ENCODE results near the gene MPO. TPM values are rescaled to one million over a fixed set of nuclear protein-coding genes. Genes with fewer than 3 reads are reported as not detected.

Gene MPO
- polyA plus RNA-seq, 3 donors, result 2.7 to 6.9 (median 6.6) TPM

GRCh38 chr17:58307468-58308172 lies 26.9 kb upstream of the MPO start:
- DNase-seq, result no peak

GRCh38 chr17:58306131-58306951 lies 25.6 kb upstream of the MPO start:
- no peak for DNase-seq

GRCh38 chr17:58305626-58306025 lies 24.9 kb upstream of the MPO start:
- no peak for DNase-seq

DNA sequence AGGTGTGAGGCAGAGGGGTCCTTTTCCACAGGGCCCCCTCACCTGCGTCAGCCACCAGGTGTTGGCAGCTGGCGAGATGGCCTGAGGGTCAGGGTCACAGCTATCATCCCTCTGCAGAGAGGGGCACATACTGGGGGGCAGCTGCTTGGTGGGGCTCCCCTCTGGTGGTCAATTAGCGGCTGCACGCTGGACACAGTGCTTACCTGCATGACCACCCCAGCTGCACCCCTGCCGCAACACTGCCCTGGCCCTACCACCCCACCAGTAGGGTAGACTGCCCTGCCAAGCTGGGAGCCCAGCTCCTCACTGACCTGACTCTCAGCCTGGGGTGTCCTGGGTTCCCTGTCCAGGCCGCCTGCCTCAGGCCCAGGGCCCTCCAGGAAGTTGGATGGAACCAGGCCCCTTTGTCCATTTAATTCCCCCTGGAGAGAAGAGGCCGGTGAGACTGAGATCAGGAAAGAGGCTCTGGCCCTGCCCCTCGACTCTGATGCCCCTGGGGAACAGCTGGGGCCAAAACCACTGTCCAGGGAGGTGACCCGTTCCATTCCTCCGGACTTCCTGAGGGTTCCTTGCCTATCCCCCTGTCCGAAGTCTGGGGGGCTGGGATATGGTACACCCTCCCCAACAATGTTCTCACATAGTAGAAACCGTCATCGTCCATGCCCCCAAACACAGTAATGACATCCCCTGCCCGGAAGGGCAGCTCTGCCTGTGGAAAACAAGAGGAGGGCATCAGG lies 24.2 kb upstream of the MPO start:
- DNase-seq, result no peak

- no peak for DNase-seq
Measured at GRCh38 chr17:58303971-58304749, 23.4 kb upstream of the MPO start.

DNA sequence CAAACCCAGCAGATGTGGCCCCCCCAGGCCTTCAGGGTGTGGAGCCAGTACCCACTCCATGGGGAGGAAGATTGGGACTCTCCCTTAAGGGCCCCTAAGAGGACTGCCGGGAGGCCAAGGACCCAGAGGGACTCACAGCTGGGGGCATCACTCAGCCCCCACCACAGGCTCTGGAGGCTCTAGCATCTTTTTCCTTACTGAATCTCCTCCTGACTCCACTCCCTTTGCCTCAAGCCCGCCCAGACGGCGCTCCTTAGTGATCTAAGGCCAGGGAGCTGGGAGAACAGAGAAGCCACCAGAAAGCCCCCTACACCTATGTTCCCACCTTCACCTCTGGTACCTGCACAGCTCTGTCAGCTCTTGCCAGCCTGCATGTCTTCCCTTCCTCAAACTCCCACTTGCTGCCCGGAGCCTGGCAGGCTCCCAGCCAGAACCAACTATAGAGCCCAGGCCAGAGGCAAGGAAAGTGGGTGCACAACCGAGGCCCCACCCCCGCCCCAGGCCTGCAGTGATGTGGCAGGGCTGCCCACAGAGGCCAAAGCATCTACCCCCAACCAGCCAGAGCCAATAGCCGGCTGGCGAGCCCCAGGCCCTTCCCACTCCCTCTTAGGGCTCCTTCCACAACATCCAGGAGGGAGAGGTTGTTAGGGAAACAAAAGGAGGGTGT lies 22.3 kb upstream of the MPO start:
- DNase-seq, result no peak

- no peak for DNase-seq
Measured at GRCh38 chr17:58302171-58302918, 21.6 kb upstream of the MPO start.

GRCh38 chr17:58301504-58302150 lies 20.9 kb upstream of the MPO start:
- DNase-seq, result no peak

GRCh38 chr17:58300336-58300735 lies 19.6 kb upstream of the MPO start:
- no peak for DNase-seq

- no peak for DNase-seq
Measured at GRCh38 chr17:58294034-58294433, 13.3 kb upstream of the MPO start.

- DNase-seq, result no peak
Measured at GRCh38 chr17:58291246-58291645, 10.5 kb upstream of the MPO start.

DNA sequence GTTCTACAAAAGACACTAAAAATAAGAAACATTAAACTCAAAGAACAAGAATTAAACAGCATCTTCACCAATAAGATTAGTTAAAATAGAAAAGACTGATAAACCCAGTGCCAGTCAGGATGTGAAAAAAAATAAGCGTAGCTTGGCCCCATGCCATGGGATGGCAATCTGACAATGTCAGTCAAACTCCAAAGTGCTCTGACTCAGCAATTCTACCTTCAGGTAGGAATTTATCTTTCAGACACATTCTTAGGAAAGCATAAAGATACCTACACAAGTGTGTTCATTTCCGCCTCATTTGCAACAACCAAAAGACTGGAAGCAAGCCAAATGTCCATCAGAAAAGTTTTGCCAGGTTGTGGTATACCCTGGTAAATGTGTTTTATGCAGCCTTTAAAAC lies 9.1 kb upstream of the MPO start:
- DNase-seq, result no peak

DNA sequence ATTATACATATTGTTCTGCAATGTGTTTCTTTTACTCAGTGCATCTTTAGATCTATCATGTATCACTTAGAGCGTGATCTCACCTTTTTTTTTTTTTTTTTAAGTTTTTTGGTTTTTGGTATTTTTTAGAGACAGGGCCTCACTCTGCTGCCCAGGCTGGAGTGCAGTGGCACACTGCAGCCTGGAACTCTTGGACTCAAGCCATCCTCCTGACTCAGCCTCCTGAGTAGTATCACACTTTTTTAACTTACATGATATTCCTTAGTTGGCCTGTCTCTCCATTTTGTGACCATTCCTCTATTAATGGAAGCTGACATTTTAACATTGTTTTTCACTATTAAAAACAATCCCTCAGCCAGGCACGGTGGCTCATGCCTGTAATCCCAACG lies 4.7 kb upstream of the MPO start:
- no peak for DNase-seq

DNA sequence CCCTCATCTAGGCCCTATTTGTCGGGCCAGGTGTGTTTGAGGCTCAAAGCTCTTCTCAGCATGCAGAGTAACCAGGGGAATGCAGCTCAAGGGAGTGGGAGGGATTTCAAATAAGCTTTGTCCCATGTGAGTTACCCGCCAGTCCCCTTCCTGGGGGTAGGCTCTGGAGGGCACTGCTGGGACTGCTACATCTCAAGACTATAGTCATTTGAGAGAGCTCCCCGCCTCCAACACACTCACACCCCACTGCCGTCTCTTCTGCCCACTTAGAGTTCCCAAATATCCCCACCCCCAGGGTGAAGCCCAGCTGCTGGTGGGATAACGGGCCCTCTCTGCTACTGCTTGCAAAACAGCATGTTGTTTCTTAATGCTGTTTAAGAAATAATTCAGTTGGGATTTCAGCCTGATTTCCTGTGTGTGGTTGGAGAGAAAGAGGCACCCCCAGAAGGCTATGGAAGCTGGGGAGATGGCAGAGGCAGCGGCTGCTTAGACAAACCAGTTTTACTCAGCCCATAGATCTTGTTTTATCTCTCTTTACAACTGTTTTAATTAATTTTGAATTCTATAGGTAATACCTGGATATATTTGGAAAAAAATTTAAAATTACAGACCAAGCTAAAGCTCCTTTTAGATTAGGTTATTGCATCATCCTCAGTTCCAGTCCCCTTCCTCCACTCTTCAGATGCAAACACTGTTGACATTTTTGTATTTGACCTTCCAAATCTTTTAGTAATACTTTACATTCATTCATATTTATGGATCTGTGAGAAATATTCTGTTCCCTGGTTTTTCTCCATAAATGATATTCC lies 4.1 kb upstream of the MPO start:
- DNase-seq, result no peak

- DNase-seq, result no peak
Measured at GRCh38 chr17:58283674-58284612, 3.2 kb upstream of the MPO start.

DNA sequence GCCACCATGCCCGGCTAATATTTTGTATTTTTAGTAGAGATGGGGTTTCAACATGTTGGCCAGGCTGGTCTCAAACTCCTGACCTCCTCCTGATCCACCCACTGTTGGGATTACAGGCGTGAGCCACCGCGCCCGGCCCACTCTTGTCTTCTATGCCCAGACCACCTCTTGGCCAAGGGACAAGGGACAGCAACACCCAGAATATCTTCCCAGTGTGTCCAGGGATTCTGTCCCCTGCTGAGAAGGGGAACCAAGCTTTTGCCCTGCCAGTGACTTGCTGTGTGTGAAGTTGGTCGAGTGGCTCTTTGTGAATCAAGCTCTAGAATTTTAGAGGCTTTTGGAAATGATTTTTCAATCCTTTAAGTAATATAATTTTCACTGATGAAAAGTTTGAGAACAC lies 1.7 kb upstream of the MPO start:
- DNase-seq, result no peak

- no peak for DNase-seq
Measured at GRCh38 chr17:58281511-58282011, 826 bp upstream of the MPO start.

All from renal pelvis (tissue), 4 donors.